Activated CD8-positive, alpha-beta memory T cell treated with anti-CD3 and anti-CD28 coated beads, Interleukin-2, amount 50 U/mL, for 1 hour (primary cell): ENCODE data around the gene TGIF2.

Experiments
- DNase-seq: peaks from one replicate; pipeline ENCODE4 v3.0.0-alpha.2; 2020; ENCODE audit errors: extremely low read depth

Gene TGIF2

GRCh38 chr20:36573103-36573797 lies at the start of gene TGIF2:
TGIF2 (plus strand) TSS chr20:36573597; CDS start chr20:36578775, 5,178 bp downstream.
- DNase-seq = peak; percentile 85

GRCh38 chr20:36525620-36526365 lies 47.6 kb upstream of the TGIF2 start:
- no peak for DNase-seq

GRCh38 chr20:36526521-36527011 lies 46.8 kb upstream of the TGIF2 start:
- DNase-seq = no peak

GRCh38 chr20:36527331-36528125 lies 45.9 kb upstream of the TGIF2 start:
- DNase-seq = no peak

GRCh38 chr20:36528176-36528874 lies 45.1 kb upstream of the TGIF2 start:
- DNase-seq = no peak

- DNase-seq = no peak
These were observed 44.5 kb upstream of the TGIF2 start for GRCh38 chr20:36528875-36529417.

- no peak for DNase-seq
These were observed 41.0 kb upstream of the TGIF2 start for GRCh38 chr20:36532388-36532787.

- no peak for DNase-seq
These were observed 40.6 kb upstream of the TGIF2 start for GRCh38 chr20:36532822-36533221.

GRCh38 chr20:36538026-36538722 lies 35.2 kb upstream of the TGIF2 start:
- no peak for DNase-seq

GRCh38 chr20:36540551-36541211 lies 32.7 kb upstream of the TGIF2 start:
- no peak for DNase-seq

GRCh38 chr20:36541227-36541767 lies 32.1 kb upstream of the TGIF2 start, which contains the start of gene MYL9:
MYL9 (plus strand) TSS chr20:36541519; CDS start chr20:36544885, 3,366 bp downstream.
- no peak for DNase-seq

- DNase-seq = no peak
These were observed 31.5 kb upstream of the TGIF2 start for GRCh38 chr20:36541768-36542488.

- no peak for DNase-seq
These were observed 30.7 kb upstream of the TGIF2 start for GRCh38 chr20:36542516-36543183.

GRCh38 chr20:36543184-36544133 lies 29.9 kb upstream of the TGIF2 start:
- no peak for DNase-seq

GRCh38 chr20:36544134-36545018 lies 29.0 kb upstream of the TGIF2 start:
- DNase-seq = no peak

GRCh38 chr20:36546111-36546736 lies 27.2 kb upstream of the TGIF2 start:
- DNase-seq = no peak
